Kidney (tissue), 14 donors: ENCODE results near the gene MYCBP2. TPM values are rescaled to one million over a fixed set of nuclear protein-coding genes. Genes with fewer than 3 reads are reported as not detected.

Source experiments
- DNase-seq, 5 donors: peaks; one replicate each; pipeline ENCODE4 v3.0.0-alpha.2; 2013 to 2020
- FAIRE-seq: peaks from 2 replicates; lab custom pipeline; 2012; peaks lifted over from hg19 to GRCh38; lab: Jason Lieb, UNC
- H3K27ac ChIP-seq, 2 donors: one replicate each; pipeline ENCODE4 v1.7.0; 2013; ENCODE audit warnings: low read depth in 2 of 2, low read length in 2 of 2, inconsistent platforms in 1 of 2
- H3K27me3 ChIP-seq: one replicate; pipeline ENCODE4 v1.7.1; 2013; ENCODE audit warnings: low read length, inconsistent platforms; ENCODE audit not compliant: control insufficient read depth, insufficient read depth
- H3K36me3 ChIP-seq, 3 donors: one replicate each; pipeline versions ENCODE4 v1.7.0 to v1.7.1; 2013; ENCODE audit warnings: low read length in 3 of 3, control low read depth in 1 of 3, inconsistent platforms in 1 of 3; ENCODE audit not compliant: insufficient read depth in 3 of 3, control insufficient read depth in 2 of 3
- H3K4me1 ChIP-seq, 3 donors: one replicate each; pipeline versions ENCODE4 v1.7.0 to v1.7.1; 2013; ENCODE audit warnings: low read length in 3 of 3, inconsistent platforms in 1 of 3, low read depth in 1 of 3; ENCODE audit not compliant: control insufficient read depth in 2 of 3, insufficient read depth in 2 of 3
- H3K4me3 ChIP-seq, 3 donors: one replicate each; pipeline versions ENCODE4 v1.7.0 to v1.8.1; 2013; ENCODE audit warnings: low read length in 3 of 3, control low read depth in 1 of 3, inconsistent platforms in 1 of 3
- H3K9ac ChIP-seq, 3 donors: one replicate each; pipeline versions ENCODE4 v1.7.0 to v1.7.1; 2013; ENCODE audit warnings: low read length in 3 of 3, control low read depth in 1 of 3, inconsistent platforms in 1 of 3
- H3K9me3 ChIP-seq, 3 donors: one replicate each; pipeline versions ENCODE4 v1.7.0 to v1.7.1; 2013; ENCODE audit warnings: low read length in 3 of 3, control low read depth in 1 of 3, inconsistent platforms in 1 of 3; ENCODE audit not compliant: control insufficient read depth in 2 of 3, insufficient read depth in 1 of 3
- CTCF ChIP-seq: IDR thresholded peaks from 3 replicates; pipeline ENCODE4 v1.5.1; 2012; ENCODE audit warnings: mild to moderate bottlenecking, moderate library complexity, borderline replicate concordance; ENCODE audit not compliant: insufficient read depth; ENCODE audit errors: extremely low read depth
- intact Hi-C: fragments of 100-400 bp; cut with DNase I; formaldehyde crosslinking; loops from one replicate; pipeline ENCODE4 v1.11.1; 2022
- polyA plus RNA-seq: library from polyadenylated mRNA; stranded (reverse); fragments of 350-450 nt; fragmentation: Illumina TruSeq; extraction: RNeasy Lipid Tissue Mini Kit (QIAGEN cat#74804); gene quantifications from one replicate; pipeline ENCODE4 v1.2.3, GENCODE V29; 2014; ENCODE audit warnings: low read depth, low replicate concordance; ENCODE audit not compliant: insufficient read depth
- total RNA-seq: library from RNA; stranded (reverse); fragmentation: NEBNext Ultra II Directional; extraction: Animal tissue kit (Norgen Biotek cat#: 25700); gene quantifications from one replicate; pipeline ENCODE4 v1.2.1, GENCODE V29; 2021
- donor health status: control.
- donor health status: control.
- donor health status: control.
- donor health status: control.
- donor health status: control.
- donor health status: DM: yes; HTN: yes; CAD: no.
- donor health status: Normal renal cell carcinoma (clear cell type).

Gene MYCBP2
- total and polyA plus RNA-seq, 2 donors from 2014 or later: 14.5 to 96.4 TPM

GRCh38 chr13:77362166-77362565 lies 35.3 kb upstream of the MYCBP2 start:
- Histone ChIP-seq H3K9ac (no peak overlapping the region), H3K36me3 (no peaks in the 10 kb centered on the region), H3K27ac (no peak overlapping the region), H3K27me3 (no peaks in the 10 kb centered on the region), H3K4me1 (no peaks in the 10 kb centered on the region), H3K4me3 (no peak overlapping the region), H3K9me3 (no peaks in the 10 kb centered on the region)
- no peak for FAIRE-seq
- no peak for DNase-seq
- no peak for TF ChIP-seq CTCF
- intact Hi-C loops: no loop called here

- intact Hi-C loops: no loop called here
- FAIRE-seq: no peak
- Histone ChIP-seq H3K27ac (no peak overlapping the region), H3K4me3 (no peak overlapping the region), H3K27me3 (no peaks in the 10 kb centered on the region), H3K9ac (no peak overlapping the region), H3K4me1 (no peaks in the 10 kb centered on the region), H3K9me3 (no peaks in the 10 kb centered on the region), H3K36me3 (no peaks in the 10 kb centered on the region)
- DNase-seq: no peak
- TF ChIP-seq CTCF: no peak
These were observed 33.3 kb upstream of the MYCBP2 start for GRCh38 chr13:77360032-77360685.

- DNase-seq (no peak), FAIRE-seq (no peak)
- intact Hi-C loops: no loop called here
- no peak for TF ChIP-seq CTCF
- no peaks in the 10 kb centered on the region for H3K4me1 ChIP-seq
- H3K4me3 ChIP-seq: no peak overlapping the region
- no peak overlapping the region for H3K9ac ChIP-seq
- H3K36me3 ChIP-seq: no peaks in the 10 kb centered on the region
- no peak overlapping the region for H3K27ac ChIP-seq
- H3K9me3 ChIP-seq: no peaks in the 10 kb centered on the region
- no peaks in the 10 kb centered on the region for H3K27me3 ChIP-seq
These were observed 32.3 kb upstream of the MYCBP2 start for GRCh38 chr13:77359171-77359570.

- no peak overlapping the region for H3K9ac ChIP-seq
- no peaks in the 10 kb centered on the region for H3K36me3 ChIP-seq
- H3K9me3 ChIP-seq: no peaks in the 10 kb centered on the region
- H3K4me3 ChIP-seq: no peak overlapping the region
- H3K4me1 ChIP-seq: no peaks in the 10 kb centered on the region
- no peak overlapping the region for H3K27ac ChIP-seq
- FAIRE-seq (no peak), DNase-seq (no peak)
- no peak for TF ChIP-seq CTCF
- intact Hi-C loops: no loop called here
- H3K27me3 ChIP-seq: no peaks in the 10 kb centered on the region
These were observed 31.1 kb upstream of the MYCBP2 start for GRCh38 chr13:77358001-77358400.
